ENCODE data around the gene TPH2.

The TPH2 gene

DNA sequence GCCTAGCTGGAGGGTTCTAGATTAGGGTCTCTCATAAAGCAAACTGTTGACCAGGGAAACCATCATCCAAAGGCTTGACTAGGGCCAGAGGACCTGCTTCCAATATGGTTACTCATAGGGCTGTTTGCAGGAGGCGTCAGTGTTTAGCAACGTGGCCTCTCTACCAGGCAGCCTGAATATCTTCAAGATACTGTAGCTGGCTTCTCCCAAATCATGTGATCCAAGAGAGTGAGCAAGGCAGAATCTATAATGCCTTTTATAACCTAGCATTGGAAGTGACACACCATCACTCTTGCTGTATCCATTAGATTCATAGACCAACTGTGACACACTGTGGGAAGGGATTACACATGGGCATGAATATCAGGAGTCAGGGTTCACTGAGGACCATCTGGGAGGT lies 17.3 kb downstream of the TPH2 start:
- Histone ChIP-seq H3K4ac (ENCODE audit: low read depth in 1 of 2, low read length in 2 of 2) (no peak overlapping the region), H3K23ac (ENCODE audit: low read length in 2 of 2) (no peak overlapping the region), H3K4me1 (ENCODE audit: control insufficient read depth, insufficient read depth, low read depth, low read length) (peaks cover 4% of the 10 kb centered on the region), H3K14ac (ENCODE audit: low read length in 2 of 2) (no peak overlapping the region), H2AFZ (ENCODE audit: low read depth, low read length) (no peak overlapping the region), H3K79me1 (replicated peaks; ENCODE audit: low read length, poor library complexity, severe bottlenecking) (no peaks in the 10 kb centered on the region), H2BK5ac (ENCODE audit: low read depth, low read length, poor library complexity, severe bottlenecking) (no peak overlapping the region), H3K27ac (ENCODE audit: low read length, poor library complexity, severe bottlenecking) (no peak overlapping the region), H2BK15ac (ENCODE audit: low read depth, poor library complexity, severe bottlenecking) (no peak overlapping the region), H2BK120ac (ENCODE audit: low read depth, low read length) (no peak overlapping the region), H3K9ac (ENCODE audit: low read length) (no peak overlapping the region), H3K27me3 (ENCODE audit: control insufficient read depth in 1 of 2, insufficient read depth in 1 of 2, low read length in 2 of 2) (no peaks in the 10 kb centered on the region), H2BK12ac (ENCODE audit: low read length in 2 of 2) (no peak overlapping the region), H3K9me3 (ENCODE audit: control insufficient read depth, low read length) (no peaks in the 10 kb centered on the region), H3K36me3 (ENCODE audit: control insufficient read depth in 1 of 2, insufficient read depth in 2 of 2, low read depth in 1 of 2, low read length in 2 of 2) (no peaks in the 10 kb centered on the region), H3K4me3 (ENCODE audit: insufficient read depth in 1 of 2, low read depth in 1 of 2, low read length in 2 of 2) (no peak overlapping the region), H3K4me2 (ENCODE audit: low read length, poor library complexity, severe bottlenecking) (no peak overlapping the region), H4K91ac (ENCODE audit: low read length) (peak overlapping the region; percentile 11), H4K8ac (ENCODE audit: low read length) (no peak overlapping the region), H3K18ac (ENCODE audit: low read depth in 1 of 2, low read length in 2 of 2) (no peak overlapping the region), H2AK5ac (ENCODE audit: low read length, severe bottlenecking) (no peak overlapping the region)
- WGBS: 55% methylated on average over 2 of the region's 2 CpGs
- DNase-seq: peak; percentile 67

DNA sequence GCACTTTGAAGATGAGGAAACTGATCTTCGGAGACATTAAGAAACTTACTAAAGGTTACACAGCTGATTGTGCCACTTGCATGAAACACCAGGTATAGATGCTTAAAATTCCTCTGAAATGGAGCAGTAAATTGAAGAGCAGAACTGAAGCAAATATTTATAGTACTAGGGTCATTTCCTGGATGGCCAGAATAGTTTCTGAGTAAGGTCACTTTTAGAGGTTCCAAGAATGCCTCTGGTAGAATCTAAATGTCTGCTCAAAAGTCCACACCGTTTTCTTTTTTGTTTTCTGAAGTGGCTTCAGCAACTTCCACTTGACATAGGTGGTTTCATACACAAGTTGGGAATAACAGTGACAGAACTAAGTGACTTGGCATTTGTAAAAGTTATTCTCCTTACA lies 19.4 kb downstream of the TPH2 start:
- H3K79me1 ChIP-seq (replicated peaks; ENCODE audit: low read length, poor library complexity, severe bottlenecking): no peaks in the 10 kb centered on the region
- H3K36me3 ChIP-seq (ENCODE audit: control insufficient read depth in 1 of 2, insufficient read depth in 2 of 2, low read depth in 1 of 2, low read length in 2 of 2): no peaks in the 10 kb centered on the region
- no peak overlapping the region for H2AK5ac ChIP-seq (ENCODE audit: low read length, severe bottlenecking)
- no peak overlapping the region for H3K23ac ChIP-seq (ENCODE audit: low read length in 2 of 2)
- H2AFZ ChIP-seq (ENCODE audit: low read depth, low read length): no peak overlapping the region
- no peaks in the 10 kb centered on the region for H3K9me3 ChIP-seq (ENCODE audit: control insufficient read depth, low read length)
- DNase-seq: peak; percentile 47
- 9% methylated on average over 1 of the region's 2 CpGs for WGBS
- H3K27me3 ChIP-seq (ENCODE audit: control insufficient read depth in 1 of 2, insufficient read depth in 1 of 2, low read length in 2 of 2): no peaks in the 10 kb centered on the region
- no peak overlapping the region for H2BK15ac ChIP-seq (ENCODE audit: low read depth, poor library complexity, severe bottlenecking)
- peak overlapping the region; percentile 29 for H3K27ac ChIP-seq (ENCODE audit: low read length, poor library complexity, severe bottlenecking)
- H3K14ac ChIP-seq (ENCODE audit: low read length in 2 of 2): no peak overlapping the region
- no peak overlapping the region for H4K8ac ChIP-seq (ENCODE audit: low read length)
- no peak overlapping the region for H3K4me2 ChIP-seq (ENCODE audit: low read length, poor library complexity, severe bottlenecking)
- H3K4me1 ChIP-seq (ENCODE audit: control insufficient read depth, insufficient read depth, low read depth, low read length): peaks cover 4% of the 10 kb centered on the region
- no peak overlapping the region for H4K91ac ChIP-seq (ENCODE audit: low read length)
- peak overlapping the region in 1 of 2 experiments; percentile 16 for H3K4me3 ChIP-seq (ENCODE audit: insufficient read depth in 1 of 2, low read depth in 1 of 2, low read length in 2 of 2)
- peak overlapping the region in 1 of 2 experiments; percentile 12 for H3K18ac ChIP-seq (ENCODE audit: low read depth in 1 of 2, low read length in 2 of 2)
- no peak overlapping the region for H2BK12ac ChIP-seq (ENCODE audit: low read length in 2 of 2)
- H3K9ac ChIP-seq (ENCODE audit: low read length): no peak overlapping the region
- H2BK120ac ChIP-seq (ENCODE audit: low read depth, low read length): no peak overlapping the region
- no peak overlapping the region for H3K4ac ChIP-seq (ENCODE audit: low read depth in 1 of 2, low read length in 2 of 2)
- no peak overlapping the region for H2BK5ac ChIP-seq (ENCODE audit: low read depth, low read length, poor library complexity, severe bottlenecking)

DNA sequence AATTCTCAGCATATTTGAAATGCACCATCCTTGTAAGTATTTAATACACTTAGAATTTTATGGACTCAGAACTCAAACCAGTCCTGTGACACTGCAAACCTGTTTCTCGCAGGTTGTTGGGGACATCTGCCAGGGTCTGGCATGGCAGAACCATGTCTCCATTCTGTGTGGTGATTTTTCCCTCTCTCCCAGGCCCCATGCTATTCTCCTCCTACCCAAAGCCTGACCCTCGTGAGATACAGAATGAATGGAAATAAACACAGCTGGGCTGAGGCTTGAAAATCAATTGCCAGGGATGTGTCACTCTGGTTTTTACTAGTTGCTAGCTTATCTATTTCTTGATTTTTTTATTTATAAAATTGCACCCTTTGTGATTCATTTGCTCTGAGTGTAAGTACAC lies 19.8 kb downstream of the TPH2 start:
- Histone ChIP-seq H3K14ac (ENCODE audit: low read length in 2 of 2) (no peak overlapping the region), H2AFZ (ENCODE audit: low read depth, low read length) (no peak overlapping the region), H3K4me3 (ENCODE audit: insufficient read depth in 1 of 2, low read depth in 1 of 2, low read length in 2 of 2) (peak overlapping the region in 1 of 2 experiments; percentile 16), H2BK120ac (ENCODE audit: low read depth, low read length) (peak overlapping the region; percentile 61), H3K4me2 (ENCODE audit: low read length, poor library complexity, severe bottlenecking) (no peak overlapping the region), H2BK12ac (ENCODE audit: low read length in 2 of 2) (no peak overlapping the region), H3K27ac (ENCODE audit: low read length, poor library complexity, severe bottlenecking) (peak overlapping the region; percentile 51), H4K91ac (ENCODE audit: low read length) (peak overlapping the region; percentile 39), H3K9ac (ENCODE audit: low read length) (peak overlapping the region; percentile 17), H3K36me3 (ENCODE audit: control insufficient read depth in 1 of 2, insufficient read depth in 2 of 2, low read depth in 1 of 2, low read length in 2 of 2) (no peaks in the 10 kb centered on the region), H3K18ac (ENCODE audit: low read depth in 1 of 2, low read length in 2 of 2) (peak overlapping the region; percentile 28 to 91), H3K9me3 (ENCODE audit: control insufficient read depth, low read length) (no peaks in the 10 kb centered on the region), H2BK5ac (ENCODE audit: low read depth, low read length, poor library complexity, severe bottlenecking) (no peak overlapping the region), H2AK5ac (ENCODE audit: low read length, severe bottlenecking) (no peak overlapping the region), H3K4ac (ENCODE audit: low read depth in 1 of 2, low read length in 2 of 2) (no peak overlapping the region), H3K79me1 (replicated peaks; ENCODE audit: low read length, poor library complexity, severe bottlenecking) (no peaks in the 10 kb centered on the region), H4K8ac (ENCODE audit: low read length) (no peak overlapping the region), H3K23ac (ENCODE audit: low read length in 2 of 2) (no peak overlapping the region), H3K27me3 (ENCODE audit: control insufficient read depth in 1 of 2, insufficient read depth in 1 of 2, low read length in 2 of 2) (no peaks in the 10 kb centered on the region), H2BK15ac (ENCODE audit: low read depth, poor library complexity, severe bottlenecking) (no peak overlapping the region), H3K4me1 (ENCODE audit: control insufficient read depth, insufficient read depth, low read depth, low read length) (peaks cover 4% of the 10 kb centered on the region)
- peak; percentile 58 for DNase-seq
- 20% methylated on average over 2 of the region's 2 CpGs for WGBS

DNA sequence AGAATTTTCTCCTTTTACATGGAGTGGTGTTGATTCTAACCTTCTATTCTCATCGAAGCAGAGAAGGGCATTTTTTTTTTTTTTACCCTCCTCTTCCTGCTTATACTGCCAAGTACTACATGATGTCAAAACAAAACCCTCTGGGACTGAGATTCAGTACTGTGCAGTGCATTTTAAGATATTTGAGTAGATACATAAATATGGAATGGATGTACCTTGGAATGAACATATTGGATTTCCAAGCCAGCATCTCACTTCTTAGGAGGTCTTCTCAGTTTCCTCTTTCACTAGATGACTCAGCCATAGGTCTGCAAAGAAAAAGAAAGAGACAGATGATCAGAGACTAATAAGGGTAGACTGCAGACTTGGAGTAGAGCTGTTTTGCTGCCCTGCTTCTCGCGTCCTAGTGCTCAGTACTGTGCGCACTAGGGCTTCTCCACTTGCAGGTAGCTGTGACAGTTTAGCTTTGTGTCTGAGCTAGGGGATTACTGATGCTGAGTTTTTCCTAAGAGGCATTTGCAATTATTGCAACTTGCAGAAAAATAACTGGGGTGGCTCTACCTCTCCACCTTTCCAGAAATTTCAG lies 20.4 kb downstream of the TPH2 start:
- H2AK5ac ChIP-seq (ENCODE audit: low read length, severe bottlenecking): no peak overlapping the region
- no peak overlapping the region for H3K27ac ChIP-seq (ENCODE audit: low read length, poor library complexity, severe bottlenecking)
- H4K8ac ChIP-seq (ENCODE audit: low read length): peak overlapping the region; percentile 27
- H2AFZ ChIP-seq (ENCODE audit: low read depth, low read length): no peak overlapping the region
- no peak overlapping the region for H3K4ac ChIP-seq (ENCODE audit: low read depth in 1 of 2, low read length in 2 of 2)
- DNase-seq: peak; percentile 51
- no peak overlapping the region for H2BK5ac ChIP-seq (ENCODE audit: low read depth, low read length, poor library complexity, severe bottlenecking)
- no peak overlapping the region for H3K4me2 ChIP-seq (ENCODE audit: low read length, poor library complexity, severe bottlenecking)
- no peak overlapping the region for H2BK120ac ChIP-seq (ENCODE audit: low read depth, low read length)
- WGBS: 71% methylated on average over 3 of the region's 4 CpGs
- no peak overlapping the region for H3K23ac ChIP-seq (ENCODE audit: low read length in 2 of 2)
- H3K9me3 ChIP-seq (ENCODE audit: control insufficient read depth, low read length): no peaks in the 10 kb centered on the region
- no peaks in the 10 kb centered on the region for H3K36me3 ChIP-seq (ENCODE audit: control insufficient read depth in 1 of 2, insufficient read depth in 2 of 2, low read depth in 1 of 2, low read length in 2 of 2)
- peak overlapping the region in 1 of 2 experiments; percentile 4 for H2BK12ac ChIP-seq (ENCODE audit: low read length in 2 of 2)
- peak overlapping the region; percentile 17 for H3K9ac ChIP-seq (ENCODE audit: low read length)
- no peaks in the 10 kb centered on the region for H3K79me1 ChIP-seq (replicated peaks; ENCODE audit: low read length, poor library complexity, severe bottlenecking)
- no peak overlapping the region for H3K14ac ChIP-seq (ENCODE audit: low read length in 2 of 2)
- peak overlapping the region in 1 of 2 experiments; percentile 37 for H3K18ac ChIP-seq (ENCODE audit: low read depth in 1 of 2, low read length in 2 of 2)
- H4K91ac ChIP-seq (ENCODE audit: low read length): no peak overlapping the region
- peak overlapping the region in 1 of 2 experiments; percentile 10 for H3K4me3 ChIP-seq (ENCODE audit: insufficient read depth in 1 of 2, low read depth in 1 of 2, low read length in 2 of 2)
- no peaks in the 10 kb centered on the region for H3K27me3 ChIP-seq (ENCODE audit: control insufficient read depth in 1 of 2, insufficient read depth in 1 of 2, low read length in 2 of 2)
- H2BK15ac ChIP-seq (ENCODE audit: low read depth, poor library complexity, severe bottlenecking): no peak overlapping the region
- peaks cover 4% of the 10 kb centered on the region for H3K4me1 ChIP-seq (ENCODE audit: control insufficient read depth, insufficient read depth, low read depth, low read length)

All from mesenchymal stem cell (in vitro differentiated cells and primary cell).